Left ventricle myocardium superior (tissue), 1 donor: Measurements from ENCODE around the gene RFC3. TPM values are rescaled to one million over a fixed set of nuclear protein-coding genes. Genes with fewer than 3 reads are reported as not detected.

Source experiments
- ATAC-seq: fragments of 200-7000 bp; cut with Tn5 transposase; one replicate; pipeline ENCODE4 v1.9.1; 2020; ENCODE audit warnings: mild to moderate bottlenecking, moderate library complexity
- DNase-seq: peaks from one replicate; pipeline ENCODE4 v3.0.0-alpha.2; 2020
- intact Hi-C: fragments of 100-400 bp; cut with micrococcal nuclease; formaldehyde crosslinking; loops from one replicate; pipeline ENCODE4 v1.11.0; 2022
- total RNA-seq: library from RNA; stranded (reverse); fragmentation: NEBNext Ultra II Directional; extraction: Animal tissue kit (Norgen Biotek cat#: 25700); gene quantifications from one replicate; pipeline ENCODE4 v1.2.1, GENCODE V29; 2021
- donor health status: DM: no; HTN: yes; CAD: no; lungs with severe emphysema.

RFC3 gene
- total RNA-seq, 1 donor from 2014 or later: 5.5 TPM

- no peak for DNase-seq
- intact Hi-C loops: no loop called here
- no peak for ATAC-seq
Measured at GRCh38 chr13:33859691-33860303, 41.8 kb downstream of the RFC3 start.

- no peak for ATAC-seq
- DNase-seq: no peak
- intact Hi-C loops: no loop called here
Measured at GRCh38 chr13:33860526-33860925, 42.6 kb downstream of the RFC3 start.

- intact Hi-C loops: no loop called here
- DNase-seq (no peak), ATAC-seq (no peak)
Measured at GRCh38 chr13:33862016-33862415, 44.1 kb downstream of the RFC3 start.

- ATAC-seq (no peak), DNase-seq (no peak)
- intact Hi-C loops: no loop called here
Measured at GRCh38 chr13:33863188-33863789, 45.3 kb downstream of the RFC3 start.

GRCh38 chr13:33865945-33866344 lies 48.0 kb downstream of the RFC3 start:
- intact Hi-C loops: no loop called here
- no peak for ATAC-seq
- DNase-seq: no peak

GRCh38 chr13:33867472-33867871 lies 49.5 kb downstream of the RFC3 start:
- ATAC-seq: no peak
- no peak for DNase-seq
- intact Hi-C loops: no loop called here

GRCh38 chr13:33868343-33868994 lies 50.5 kb downstream of the RFC3 start:
- intact Hi-C loops: no loop called here
- DNase-seq (no peak), ATAC-seq (no peak)

- intact Hi-C loops: no loop called here
- no peak for ATAC-seq
- no peak for DNase-seq
Measured at GRCh38 chr13:33869005-33869404, 51.1 kb downstream of the RFC3 start.

- intact Hi-C loops: no loop called here
- DNase-seq (no peak), ATAC-seq (no peak)
Measured at GRCh38 chr13:33870046-33870668, 52.2 kb downstream of the RFC3 start.

GRCh38 chr13:33871207-33872004 lies 53.5 kb downstream of the RFC3 start:
- ATAC-seq (no peak), DNase-seq (no peak)
- intact Hi-C loops: no loop called here

GRCh38 chr13:33872005-33872351 lies 54.0 kb downstream of the RFC3 start:
- intact Hi-C loops: no loop called here
- ATAC-seq (no peak), DNase-seq (no peak)

- ATAC-seq (no peak), DNase-seq (no peak)
- intact Hi-C loops: no loop called here
Measured at GRCh38 chr13:33873251-33873908, 55.4 kb downstream of the RFC3 start.

GRCh38 chr13:33874871-33875270 lies 56.9 kb downstream of the RFC3 start:
- intact Hi-C loops: no loop called here
- DNase-seq (no peak), ATAC-seq (no peak)

GRCh38 chr13:33875618-33876401 lies 57.9 kb downstream of the RFC3 start:
- intact Hi-C loops: no loop called here
- DNase-seq (peak; percentile 32), ATAC-seq (peak; percentile 74)

GRCh38 chr13:33876716-33877394 lies 58.9 kb downstream of the RFC3 start:
- no peak for ATAC-seq
- intact Hi-C loops: no loop called here
- no peak for DNase-seq

GRCh38 chr13:33879118-33879517 lies 61.2 kb downstream of the RFC3 start:
- DNase-seq (no peak), ATAC-seq (no peak)

GRCh38 chr13:33882804-33883203 lies 64.9 kb downstream of the RFC3 start:
- ATAC-seq (no peak), DNase-seq (no peak)
- intact Hi-C loops: no loop called here

More at GRCh38 chr13:33879118-33879517, 61.2 kb downstream of the RFC3 start:
- intact Hi-C loops: no loop called here
